Common myeloid progenitor, CD34-positive (primary cell): ENCODE data around the gene LPIN2.

Source experiments
- CTCF ChIA-PET: fragments of 350-600 bp; sonication (Branson Sonifier 250); formaldehyde crosslinking; loops from one replicate; lab custom pipeline; 2021; ENCODE audit warnings: antibody characterized with exemption; lab: Charles Lee
- POLR2A ChIA-PET: fragments of 350-600 bp; sonication (Branson Sonifier 250); formaldehyde crosslinking; loops from one replicate; lab custom pipeline; 2021; ENCODE audit warnings: antibody characterized with exemption; lab: Charles Lee
- DNase-seq, 3 donors: peaks; one replicate each; pipeline versions ENCODE4 v3.0.0 to v3.0.0-alpha.2; 2013
- H3K27ac ChIP-seq, 2 experiments: 1 replicate in 1 of 2; 2 replicates in 1 of 2; pipeline ENCODE4 v1.7.0; 2013; ENCODE audit warnings: inconsistent platforms in 2 of 2, low read length in 2 of 2, mild to moderate bottlenecking in 2 of 2, low read depth in 1 of 2, moderate library complexity in 1 of 2; ENCODE audit not compliant: severe bottlenecking in 2 of 2, insufficient read depth in 1 of 2, poor library complexity in 1 of 2
- H3K27me3 ChIP-seq, 5 experiments: replicated peaks in 2 of 5; 1 replicate in 3 of 5; 2 replicates in 2 of 5; pipeline versions ENCODE4 v1.6.1 to v1.7.0; 2013; ENCODE audit warnings: low read length in 4 of 5, mild to moderate bottlenecking in 2 of 5, moderate library complexity in 2 of 5, inconsistent platforms in 1 of 5; ENCODE audit not compliant: insufficient read depth in 5 of 5, control insufficient read depth in 4 of 5
- H3K36me3 ChIP-seq, 4 experiments: 1 replicate in 2 of 4; 2 replicates in 2 of 4; pipeline versions ENCODE4 v1.6.1 to v1.7.0; 2013; ENCODE audit warnings: low read length in 3 of 4, control low read depth in 1 of 4, mild to moderate bottlenecking in 1 of 4; ENCODE audit not compliant: control insufficient read depth in 4 of 4, insufficient read depth in 4 of 4
- H3K4me1 ChIP-seq, 4 experiments: 1 replicate in 3 of 4; 2 replicates in 1 of 4; pipeline versions ENCODE4 v1.6.1 to v1.7.1; 2013; ENCODE audit warnings: low read length in 3 of 4, mild to moderate bottlenecking in 3 of 4, control low read depth in 1 of 4, inconsistent platforms in 1 of 4, moderate library complexity in 1 of 4; ENCODE audit not compliant: control insufficient read depth in 4 of 4, insufficient read depth in 4 of 4; ENCODE audit errors: control extremely low read depth in 1 of 4
- H3K4me3 ChIP-seq, 7 experiments: 1 replicate in 4 of 7; 2 replicates in 3 of 7; pipeline versions ENCODE4 v1.5.1 to v1.7.0; 2013; ENCODE audit warnings: mild to moderate bottlenecking in 7 of 7, low read length in 6 of 7, moderate library complexity in 6 of 7, inconsistent platforms in 2 of 7, low read depth in 2 of 7, control low read depth in 1 of 7; ENCODE audit not compliant: insufficient read depth in 4 of 7, control insufficient read depth in 1 of 7; ENCODE audit errors: extremely low read depth in 1 of 7
- H3K9me3 ChIP-seq, 5 experiments: 1 replicate in 4 of 5; 2 replicates in 1 of 5; pipeline versions ENCODE4 v1.6.1 to v1.7.1; 2013; ENCODE audit warnings: low read length in 4 of 5, mild to moderate bottlenecking in 2 of 5, inconsistent platforms in 1 of 5, low read depth in 1 of 5, moderate library complexity in 1 of 5; ENCODE audit not compliant: control insufficient read depth in 4 of 5, insufficient read depth in 2 of 5; ENCODE audit errors: control extremely low read depth in 1 of 5
- WGBS: methylation state at CpG from one replicate; pipeline ENCODE4 v1.1.5; 2013; ENCODE audit not compliant: insufficient coverage; 5-methylcytosine and 5-hydroxymethylcytosine counted together

Gene LPIN2

DNA sequence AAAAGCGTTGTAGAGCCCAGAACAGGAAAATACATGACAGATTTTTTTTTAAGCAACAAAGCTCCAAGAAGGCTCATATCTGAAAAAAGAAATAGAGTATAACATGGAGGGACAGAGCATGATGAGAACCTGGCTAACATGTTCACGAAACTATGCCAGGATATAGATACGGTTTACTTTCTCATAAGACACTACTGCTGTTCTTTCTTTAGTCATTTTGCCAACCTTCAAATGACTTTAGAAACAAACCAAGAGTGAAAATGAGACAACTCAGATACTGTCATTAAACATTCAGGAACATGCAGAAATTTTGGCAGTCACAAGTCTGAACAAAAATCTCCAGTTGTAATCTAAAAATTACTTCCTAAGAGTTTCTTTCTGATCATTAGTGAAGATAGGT lies 14.3 kb downstream of the LPIN2 start:
- ChIA-PET CTCF (interaction anchor here (1.2 to 6.8 kb wide), 8 partner anchors 9 to 247 kb away, joined by 4 to 129 read pairs (median 8); no protein-coding TSS in a partner anchor), POLR2A (interaction anchor here (1.0 kb wide), 1 partner anchor 13 kb away, joined by 3 read pairs; no protein-coding TSS in a partner anchor)
- Histone ChIP-seq H3K27me3 (no peaks in the 10 kb centered on the region), H3K4me3 (no peak overlapping the region), H3K9me3 (peaks cover 0 to 1% (median 0%) of the 10 kb centered on the region in 5 experiments), H3K4me1 (peaks cover 10 to 32% (median 22%) of the 10 kb centered on the region in 4 experiments), H3K36me3 (peaks cover 6 to 26% (median 15%) of the 10 kb centered on the region in 4 experiments), H3K27ac (peak overlapping the region in 1 of 2 experiments; percentile 31)
- DNase-seq, result no peak
- WGBS, result 72% methylated on average over 2 of the region's 3 CpGs

- H3K9me3 ChIP-seq, result peaks cover 0 to 1% (median 0%) of the 10 kb centered on the region in 5 experiments
- 100% methylated on average over 3 of the region's 4 CpGs for WGBS
- H3K27ac ChIP-seq, result no peak overlapping the region
- peaks cover 4 to 20% (median 12%) of the 10 kb centered on the region in 4 experiments for H3K36me3 ChIP-seq
- no peak overlapping the region for H3K4me3 ChIP-seq
- no peaks in the 10 kb centered on the region for H3K27me3 ChIP-seq
- no peak for DNase-seq
- ChIA-PET POLR2A (interaction anchor here (0.6 to 1.1 kb wide), 2 partner anchors 16 to 119 kb away, joined by 3 to 6 read pairs; no protein-coding TSS in a partner anchor), CTCF (interaction anchor here (0.8 to 6.8 kb wide), 11 partner anchors 9 to 248 kb away, joined by 3 to 129 read pairs (median 7); no protein-coding TSS in a partner anchor)
- peaks cover 10 to 36% (median 22%) of the 10 kb centered on the region in 4 experiments for H3K4me1 ChIP-seq
These were observed 14.9 kb downstream of the LPIN2 start for GRCh38 chr18:2997846-2998564.

- H3K9me3 ChIP-seq, result peaks cover 0 to 1% (median 0%) of the 10 kb centered on the region in 5 experiments
- peaks cover under 1 to 15% (median 8%) of the 10 kb centered on the region in 4 experiments for H3K36me3 ChIP-seq
- no peak for DNase-seq
- CTCF ChIA-PET, result interaction anchor here (0.8 to 6.8 kb wide), 10 partner anchors 10 to 248 kb away, joined by 3 to 129 read pairs (median 7); no protein-coding TSS in a partner anchor
- H3K4me3 ChIP-seq, result no peak overlapping the region
- H3K27ac ChIP-seq, result no peak overlapping the region
- no peaks in the 10 kb centered on the region for H3K27me3 ChIP-seq
- peaks cover 10 to 38% (median 22%) of the 10 kb centered on the region in 4 experiments for H3K4me1 ChIP-seq
- POLR2A ChIA-PET, result interaction anchor here (1.1 kb wide), 1 partner anchor 15 kb away, joined by 3 read pairs; no protein-coding TSS in a partner anchor
These were observed 15.5 kb downstream of the LPIN2 start for GRCh38 chr18:2997429-2997828.

DNA sequence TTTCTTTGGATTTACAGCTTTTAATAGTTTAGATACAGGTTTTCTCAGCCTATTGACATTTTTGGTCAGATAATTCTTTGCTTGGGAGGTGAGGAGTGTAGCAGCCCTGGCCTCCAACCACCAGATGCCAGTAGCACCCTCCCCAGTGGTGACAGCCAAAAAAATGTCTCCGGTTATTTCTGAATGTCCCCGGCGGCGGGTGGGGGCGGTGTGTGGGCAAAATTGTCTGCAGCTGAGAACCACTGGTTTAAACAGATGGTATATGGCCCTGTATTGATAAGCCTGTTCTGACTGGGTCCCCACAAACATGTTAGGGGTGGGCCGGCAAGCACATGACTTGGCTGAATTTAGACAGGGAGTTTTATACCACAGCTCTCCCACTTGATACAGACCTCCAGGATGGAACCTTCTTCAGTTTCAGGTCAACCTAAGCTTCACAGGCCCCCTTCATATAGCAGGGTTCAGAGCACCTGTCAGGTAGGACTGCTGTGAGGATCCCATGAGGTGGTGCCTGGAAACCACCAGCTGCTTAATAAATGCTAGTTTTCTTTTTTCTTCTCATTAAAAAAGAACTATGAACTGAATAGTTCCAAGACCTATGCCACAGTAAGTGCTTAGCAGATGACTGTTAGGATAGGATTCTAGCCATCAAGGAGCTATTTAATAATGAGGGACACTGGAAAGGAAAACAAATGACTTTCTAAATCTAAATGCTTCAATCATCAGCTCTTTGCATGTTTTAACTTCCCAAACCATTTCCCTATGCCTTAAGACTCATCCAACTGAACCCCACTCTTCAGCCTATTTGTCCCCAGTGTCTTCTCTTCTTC lies 18.1 kb downstream of the LPIN2 start:
- H3K27ac ChIP-seq, result peak overlapping the region; percentile 12 to 73
- POLR2A ChIA-PET, result interaction anchor here (0.8 to 2.0 kb wide), 4 partner anchors 12 to 252 kb away, joined by 3 to 14 read pairs (median 5); partner anchors contain the start of gene MYL12A
- H3K4me1 ChIP-seq, result peaks cover 10 to 38% (median 22%) of the 10 kb centered on the region in 4 experiments
- peaks cover 0 to 7% (median 2%) of the 10 kb centered on the region in 4 experiments for H3K36me3 ChIP-seq
- WGBS, result 0% methylated on average over 4 of the region's 6 CpGs
- no peaks in the 10 kb centered on the region for H3K27me3 ChIP-seq
- peaks cover 0 to 3% (median 0%) of the 10 kb centered on the region in 5 experiments for H3K9me3 ChIP-seq
- CTCF ChIA-PET, result interaction anchor here (0.6 to 6.8 kb wide), 51 partner anchors 8 to 251 kb away, joined by 3 to 129 read pairs (median 5); partner anchors contain the start of genes LPIN2 and MYL12A
- peak; percentile 85 to 95 (median 94) for DNase-seq
- H3K4me3 ChIP-seq, result peak overlapping the region in 3 of 7 experiments; percentile 27 to 54 (median 45)

- CTCF ChIA-PET, result interaction anchor here (0.6 to 6.8 kb wide), 53 partner anchors 9 to 261 kb away, joined by 3 to 129 read pairs (median 5); partner anchors contain the start of genes LPIN2 and MYL12A
- H3K4me1 ChIP-seq, result peaks cover 10 to 37% (median 21%) of the 10 kb centered on the region in 4 experiments
- peak overlapping the region; percentile 33 to 73 for H3K27ac ChIP-seq
- DNase-seq, result no peak
- H3K9me3 ChIP-seq, result peaks cover 0 to 3% (median 0%) of the 10 kb centered on the region in 5 experiments
- H3K4me3 ChIP-seq, result no peak overlapping the region
- POLR2A ChIA-PET, result interaction anchor here (0.6 to 2.0 kb wide), 3 partner anchors 9 to 253 kb away, joined by 3 to 14 read pairs (median 6); partner anchors contain the start of gene MYL12A
- H3K36me3 ChIP-seq, result peaks cover 0 to 7% (median 2%) of the 10 kb centered on the region in 4 experiments
- WGBS, result 100% methylated on average over 1 of the region's 2 CpGs
- H3K27me3 ChIP-seq, result no peaks in the 10 kb centered on the region
These were observed 18.8 kb downstream of the LPIN2 start for GRCh38 chr18:2994020-2994589.
